Activated T-cell treated with anti-CD3 and anti-CD28 coated beads for 4 hours (primary cell): Measurements from ENCODE around the gene GABPB2.

ENCODE experiments used
- DNase-seq: peaks from one replicate; pipeline ENCODE4 v3.0.0-alpha.2; 2020

Gene GABPB2

GRCh38 chr1:151134396-151134795 lies 63.8 kb downstream of the GABPB2 start:
- DNase-seq, result no peak

GRCh38 chr1:151134991-151135390 lies 64.4 kb downstream of the GABPB2 start:
- DNase-seq, result no peak

- DNase-seq, result no peak
These were observed 65.1 kb downstream of the GABPB2 start for GRCh38 chr1:151135433-151136385.

GRCh38 chr1:151137789-151138188 lies 67.2 kb downstream of the GABPB2 start:
- DNase-seq, result no peak

GRCh38 chr1:151142411-151143056 lies 72.0 kb downstream of the GABPB2 start:
- DNase-seq, result no peak

- DNase-seq, result no peak
These were observed 72.5 kb downstream of the GABPB2 start for GRCh38 chr1:151143057-151143435.

- no peak for DNase-seq
These were observed 73.4 kb downstream of the GABPB2 start for GRCh38 chr1:151143986-151144385.

- no peak for DNase-seq
These were observed 74.1 kb downstream of the GABPB2 start for GRCh38 chr1:151144474-151145303.

- DNase-seq, result no peak
These were observed 74.9 kb downstream of the GABPB2 start for GRCh38 chr1:151145304-151146071.

GRCh38 chr1:151146072-151146411 lies 75.5 kb downstream of the GABPB2 start:
- DNase-seq, result no peak

- DNase-seq, result peak; percentile 79
These were observed 76.0 kb downstream of the GABPB2 start, which contains the start of gene SEMA6C for GRCh38 chr1:151146412-151147131. Gene SEMA6C (minus strand): TSS chr1:151146631. CDS start chr1:151142621, 4,010 bp downstream.

DNA sequence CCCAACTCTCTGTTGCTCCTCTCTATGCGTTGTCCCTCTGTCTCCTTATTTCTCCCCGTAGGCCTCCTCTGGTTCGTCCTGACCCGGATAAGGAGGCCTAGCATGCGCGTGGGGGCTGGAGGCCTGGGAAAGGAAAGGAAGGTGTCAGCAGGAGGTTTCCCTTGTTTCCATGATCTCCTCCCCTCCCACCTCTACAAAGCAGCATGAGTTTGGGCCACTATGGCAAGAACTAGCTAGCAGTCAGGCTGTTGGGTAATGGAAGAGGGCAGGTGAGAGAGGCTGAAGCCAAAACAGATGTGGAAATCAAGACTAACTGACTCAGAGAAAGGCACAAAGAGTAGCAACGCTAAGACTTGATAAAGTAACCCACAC lies 76.6 kb downstream of the GABPB2 start:
- DNase-seq, result no peak

GRCh38 chr1:151147665-151148064 lies 77.1 kb downstream of the GABPB2 start:
- DNase-seq, result no peak

DNA sequence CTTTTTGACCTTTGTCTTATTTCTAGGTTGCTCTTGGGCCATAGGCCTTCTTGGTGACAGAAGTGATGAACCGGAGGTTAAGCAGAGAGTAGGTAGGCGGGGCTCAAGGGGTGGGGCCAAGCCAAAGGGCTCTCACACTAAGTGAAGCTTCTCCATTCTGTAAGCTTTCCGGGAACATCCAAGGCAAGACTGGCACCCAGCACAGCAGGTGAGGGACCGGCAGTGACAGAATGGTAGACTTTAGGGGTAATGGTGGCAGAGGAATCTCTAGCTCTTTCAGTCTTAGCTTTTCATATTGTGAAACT lies 85.9 kb downstream of the GABPB2 start, which contains the start of gene TNFAIP8L2:
TSS of gene TNFAIP8L2 (plus strand) at position 135 of the 305 bp plus-strand sequence. CDS start 2,049 bp downstream, outside the sequence.
- peak; percentile 61 for DNase-seq

GRCh38 chr1:151157067-151157531 lies 86.5 kb downstream of the GABPB2 start:
- DNase-seq, result peak; percentile 23

DNA sequence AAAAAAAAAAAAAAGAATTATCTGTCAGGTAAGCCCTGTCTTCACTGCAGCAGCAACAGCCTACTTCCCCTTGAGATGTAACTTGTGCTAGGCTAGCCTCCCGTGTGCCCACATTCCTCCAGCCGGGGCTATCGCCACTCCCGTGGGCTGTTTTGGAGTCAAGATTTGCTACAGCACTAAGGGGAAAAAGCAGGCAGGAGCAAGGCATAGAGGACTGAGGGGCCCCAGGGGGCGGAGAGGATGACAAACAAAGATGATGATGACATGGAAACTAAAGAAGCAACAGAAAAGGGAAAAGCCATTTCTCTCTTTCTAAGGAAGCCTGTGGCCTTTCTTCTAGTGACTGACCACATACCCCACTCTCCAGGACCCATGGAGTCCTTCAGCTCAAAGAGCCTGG lies 87.8 kb downstream of the GABPB2 start:
- peak; percentile 35 for DNase-seq

GRCh38 chr1:151158751-151159251 lies 88.2 kb downstream of the GABPB2 start:
- no peak for DNase-seq

DNA sequence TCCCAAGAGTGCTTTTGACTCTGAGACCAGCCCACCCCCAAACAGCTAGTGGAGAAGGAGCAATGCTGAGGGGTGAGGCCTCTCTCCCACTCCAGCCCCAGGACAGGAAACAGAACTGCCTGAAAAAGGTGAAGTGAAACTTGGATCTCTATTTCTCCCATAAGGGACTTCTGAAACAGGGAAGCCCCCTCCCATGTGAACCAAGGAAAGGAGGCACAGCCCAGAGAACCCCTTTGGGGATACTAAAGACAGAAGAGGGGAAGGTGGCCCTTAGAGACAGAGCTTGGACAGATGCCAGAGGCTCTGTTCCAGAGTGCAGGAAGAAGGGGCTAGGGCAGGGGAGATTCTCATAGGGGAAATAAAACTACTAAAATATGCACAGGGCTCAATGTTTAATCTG lies 88.8 kb downstream of the GABPB2 start:
- no peak for DNase-seq

- no peak for DNase-seq
These were observed 94.2 kb downstream of the GABPB2 start for GRCh38 chr1:151164732-151165280.

DNA sequence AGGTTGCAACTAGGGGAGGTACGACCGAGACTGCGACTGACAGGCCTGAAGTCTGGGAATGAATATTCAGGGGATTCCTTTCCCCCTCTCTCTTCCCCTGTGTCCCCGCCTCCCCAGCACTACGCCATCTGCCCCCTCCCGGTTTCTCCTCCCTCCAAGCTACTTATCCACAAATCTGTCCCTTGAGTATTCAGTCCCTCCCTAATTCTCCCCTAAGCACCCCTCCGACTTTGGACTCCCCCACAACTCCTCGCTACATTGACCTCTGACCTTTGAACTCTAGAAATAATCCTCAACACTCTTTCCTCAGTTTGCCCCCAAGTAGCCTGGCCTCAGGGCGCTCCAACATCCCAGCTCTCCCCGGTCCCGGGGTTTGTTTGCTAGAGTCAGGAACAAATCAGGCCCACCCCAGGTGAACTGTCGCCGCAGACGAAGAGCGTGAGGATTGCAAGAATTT lies 94.7 kb downstream of the GABPB2 start:
- DNase-seq, result no peak
